Vagina (tissue), 2 donors: ENCODE results near the gene PBRM1.

Source experiments
- CTCF ChIP-seq, 3 experiments: fragments of 450-650 bp in 2 of 3; fragments of 200-600 bp in 1 of 3; sonication (generic) in 1 of 3; IDR thresholded peaks; one replicate each; pipeline ENCODE4 v1.5.1; 2017 to 2019; ENCODE audit warnings: antibody characterized with exemption in 3 of 3, mild to moderate bottlenecking in 2 of 3, moderate library complexity in 2 of 3
- POLR2AphosphoS5 ChIP-seq, 2 donors: sonication (generic); formaldehyde crosslinking; IDR thresholded peaks; one replicate each; pipeline ENCODE4 v1.9.0; 2017; ENCODE audit warnings: antibody characterized with exemption in 2 of 2, mild to moderate bottlenecking in 2 of 2, low read depth in 1 of 2; ENCODE audit not compliant: insufficient read depth in 1 of 2

DNA sequence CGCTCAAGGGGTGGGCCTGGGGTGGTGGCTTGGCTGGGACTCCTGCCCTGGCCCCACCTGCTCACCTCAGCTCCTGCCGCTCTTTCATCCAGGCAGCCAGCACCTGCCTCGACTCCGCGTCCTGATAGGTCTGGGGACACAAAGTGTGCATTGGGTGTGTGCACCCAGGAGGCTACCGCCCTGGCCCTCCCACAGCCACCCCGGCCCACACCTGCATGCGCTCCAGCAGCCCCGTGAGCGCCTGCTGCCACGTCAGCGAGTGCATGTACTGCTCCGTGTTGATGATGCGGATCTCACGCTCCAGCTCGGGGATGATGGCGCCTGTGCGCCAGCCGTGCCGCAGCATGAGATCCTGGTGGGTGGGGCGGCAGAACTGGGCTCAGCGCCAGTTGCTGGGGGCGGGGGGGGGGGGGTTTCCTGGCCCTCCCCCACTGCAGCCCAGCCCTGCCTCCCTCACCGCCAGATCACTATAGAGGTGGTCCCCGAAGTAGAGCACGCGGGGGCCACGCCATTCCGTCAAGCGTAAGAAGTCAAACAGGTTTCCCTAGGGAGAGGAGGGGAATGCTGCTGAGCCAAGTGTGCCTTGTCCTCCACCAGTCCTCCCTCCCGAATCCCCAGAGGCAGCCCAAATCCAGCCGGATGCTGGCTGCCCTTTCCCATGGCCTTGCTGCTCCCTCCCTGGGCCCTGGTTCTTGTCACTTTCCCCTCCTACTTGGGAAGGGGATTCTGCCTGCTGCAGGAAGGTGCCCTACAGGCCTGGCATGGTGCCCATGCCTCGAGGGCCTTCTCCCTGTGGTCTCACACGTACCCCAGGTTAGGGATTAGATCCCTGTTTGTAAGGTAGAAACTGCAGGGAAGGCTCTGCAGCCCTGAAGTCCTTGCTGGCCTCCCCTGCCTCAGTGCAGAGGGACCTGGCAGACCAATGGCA is 160.7 kb downstream of the PBRM1 start:
- TF ChIP-seq CTCF (IDR thresholded peaks at IDR 0.05) (no peak), POLR2AphosphoS5 (IDR thresholded peaks at IDR 0.05; ENCODE audit: insufficient read depth in 1 of 2, low read depth in 1 of 2) (peak in 1 of 2 donors; percentile 20)
